HL-60 (cell line): ENCODE measurements around the gene TMEM41A.

Source experiments
- DNase-seq, 2 experiments: peaks; one replicate each; pipeline ENCODE4 v3.0.0-alpha.2; 2010 to 2020; ENCODE audit warnings: low read depth in 1 of 2, low spot score in 1 of 2
- H3K27ac ChIP-seq: fragments of 250-450 bp; sonication (Bioruptor Pico); replicated peaks from 2 replicates; pipeline ENCODE4 v1.5.1; 2020; ENCODE audit warnings: mild to moderate bottlenecking, moderate library complexity
- H3K27me3 ChIP-seq: fragments of 250-450 bp; sonication (Bioruptor Pico); 2 replicates; pipeline ENCODE4 v1.5.1; 2021; ENCODE audit warnings: mild to moderate bottlenecking, moderate library complexity; ENCODE audit not compliant: insufficient read depth, poor library complexity, severe bottlenecking
- H3K4me3 ChIP-seq: replicated peaks from 2 replicates; pipeline ENCODE4 v1.5.1; 2011; ENCODE audit warnings: mild to moderate bottlenecking, control low read depth, low read length; ENCODE audit not compliant: insufficient read depth
- GABPA ChIP-seq: IDR thresholded peaks from 2 replicates; pipeline ENCODE4 v1.6.1; 2012; ENCODE audit warnings: low read depth
- POLR2AphosphoS5 ChIP-seq: IDR thresholded peaks from 2 replicates; pipeline ENCODE4 v1.6.1; 2012; ENCODE audit warnings: low read depth
- SPI1 ChIP-seq: IDR thresholded peaks from 2 replicates; pipeline ENCODE4 v1.6.1; 2012; ENCODE audit warnings: low read depth, mild to moderate bottlenecking, borderline replicate concordance
- TF ChIP-seq, protein P1 (sequence below): IDR thresholded peaks from one replicate; pipeline ENCODE4 v1.5.1; 2011; ENCODE audit warnings: low read length, control low read depth, inconsistent platforms; ENCODE audit not compliant: insufficient read depth
- TF ChIP-seq, protein P2 (sequence below): IDR thresholded peaks from 2 replicates; pipeline ENCODE4 v1.6.1; 2012; ENCODE audit warnings: low read depth; ENCODE audit not compliant: insufficient replicate concordance

The TMEM41A gene

GRCh38 chr3:185537369-185537970 lies 38.6 kb upstream of the TMEM41A start:
- H3K27me3 ChIP-seq: no peaks in the 10 kb centered on the region
- TF ChIP-seq, protein P1, sequence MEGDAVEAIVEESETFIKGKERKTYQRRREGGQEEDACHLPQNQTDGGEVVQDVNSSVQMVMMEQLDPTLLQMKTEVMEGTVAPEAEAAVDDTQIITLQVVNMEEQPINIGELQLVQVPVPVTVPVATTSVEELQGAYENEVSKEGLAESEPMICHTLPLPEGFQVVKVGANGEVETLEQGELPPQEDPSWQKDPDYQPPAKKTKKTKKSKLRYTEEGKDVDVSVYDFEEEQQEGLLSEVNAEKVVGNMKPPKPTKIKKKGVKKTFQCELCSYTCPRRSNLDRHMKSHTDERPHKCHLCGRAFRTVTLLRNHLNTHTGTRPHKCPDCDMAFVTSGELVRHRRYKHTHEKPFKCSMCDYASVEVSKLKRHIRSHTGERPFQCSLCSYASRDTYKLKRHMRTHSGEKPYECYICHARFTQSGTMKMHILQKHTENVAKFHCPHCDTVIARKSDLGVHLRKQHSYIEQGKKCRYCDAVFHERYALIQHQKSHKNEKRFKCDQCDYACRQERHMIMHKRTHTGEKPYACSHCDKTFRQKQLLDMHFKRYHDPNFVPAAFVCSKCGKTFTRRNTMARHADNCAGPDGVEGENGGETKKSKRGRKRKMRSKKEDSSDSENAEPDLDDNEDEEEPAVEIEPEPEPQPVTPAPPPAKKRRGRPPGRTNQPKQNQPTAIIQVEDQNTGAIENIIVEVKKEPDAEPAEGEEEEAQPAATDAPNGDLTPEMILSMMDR: no peak
- TF ChIP-seq POLR2AphosphoS5: peak; percentile 53
- TF ChIP-seq GABPA: no peak
- TF ChIP-seq, protein P2, sequence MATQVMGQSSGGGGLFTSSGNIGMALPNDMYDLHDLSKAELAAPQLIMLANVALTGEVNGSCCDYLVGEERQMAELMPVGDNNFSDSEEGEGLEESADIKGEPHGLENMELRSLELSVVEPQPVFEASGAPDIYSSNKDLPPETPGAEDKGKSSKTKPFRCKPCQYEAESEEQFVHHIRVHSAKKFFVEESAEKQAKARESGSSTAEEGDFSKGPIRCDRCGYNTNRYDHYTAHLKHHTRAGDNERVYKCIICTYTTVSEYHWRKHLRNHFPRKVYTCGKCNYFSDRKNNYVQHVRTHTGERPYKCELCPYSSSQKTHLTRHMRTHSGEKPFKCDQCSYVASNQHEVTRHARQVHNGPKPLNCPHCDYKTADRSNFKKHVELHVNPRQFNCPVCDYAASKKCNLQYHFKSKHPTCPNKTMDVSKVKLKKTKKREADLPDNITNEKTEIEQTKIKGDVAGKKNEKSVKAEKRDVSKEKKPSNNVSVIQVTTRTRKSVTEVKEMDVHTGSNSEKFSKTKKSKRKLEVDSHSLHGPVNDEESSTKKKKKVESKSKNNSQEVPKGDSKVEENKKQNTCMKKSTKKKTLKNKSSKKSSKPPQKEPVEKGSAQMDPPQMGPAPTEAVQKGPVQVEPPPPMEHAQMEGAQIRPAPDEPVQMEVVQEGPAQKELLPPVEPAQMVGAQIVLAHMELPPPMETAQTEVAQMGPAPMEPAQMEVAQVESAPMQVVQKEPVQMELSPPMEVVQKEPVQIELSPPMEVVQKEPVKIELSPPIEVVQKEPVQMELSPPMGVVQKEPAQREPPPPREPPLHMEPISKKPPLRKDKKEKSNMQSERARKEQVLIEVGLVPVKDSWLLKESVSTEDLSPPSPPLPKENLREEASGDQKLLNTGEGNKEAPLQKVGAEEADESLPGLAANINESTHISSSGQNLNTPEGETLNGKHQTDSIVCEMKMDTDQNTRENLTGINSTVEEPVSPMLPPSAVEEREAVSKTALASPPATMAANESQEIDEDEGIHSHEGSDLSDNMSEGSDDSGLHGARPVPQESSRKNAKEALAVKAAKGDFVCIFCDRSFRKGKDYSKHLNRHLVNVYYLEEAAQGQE: no peak
- TF ChIP-seq SPI1: peak; percentile 71
- DNase-seq: peak; percentile 94 to 97
- peak overlapping the region; percentile 44 for H3K27ac ChIP-seq
- no peak overlapping the region for H3K4me3 ChIP-seq

DNA sequence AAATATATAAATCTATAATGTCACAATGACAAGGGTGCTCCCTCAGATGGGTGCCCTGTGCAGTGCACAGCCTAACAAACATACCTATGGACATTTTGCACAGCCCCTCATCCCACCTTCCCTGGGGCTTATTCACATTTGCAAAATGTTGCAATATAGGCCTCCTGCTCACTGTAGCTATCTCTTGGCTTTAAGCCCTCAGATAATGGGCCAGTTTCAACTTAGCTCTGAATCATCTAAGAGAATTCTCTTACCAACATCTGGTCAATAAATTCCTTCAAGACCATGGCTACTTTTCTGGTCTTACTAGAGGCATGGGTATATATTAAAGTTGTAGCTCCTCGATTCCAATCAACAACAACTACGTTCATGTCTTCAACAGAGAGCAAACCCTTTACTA lies 35.7 kb upstream of the TMEM41A start:
- TF ChIP-seq GABPA (no peak), POLR2AphosphoS5 (no peak), SPI1 (no peak)
- TF ChIP-seq, protein P1: no peak
- TF ChIP-seq, protein P2: no peak
- Histone ChIP-seq H3K27me3 (no peaks in the 10 kb centered on the region), H3K4me3 (no peak overlapping the region), H3K27ac (no peak overlapping the region)
- DNase-seq: no peak

GRCh38 chr3:185532901-185533300 lies 34.1 kb upstream of the TMEM41A start:
- Histone ChIP-seq H3K4me3 (no peak overlapping the region), H3K27ac (no peak overlapping the region), H3K27me3 (no peaks in the 10 kb centered on the region)
- no peak for DNase-seq
- TF ChIP-seq SPI1: no peak
- TF ChIP-seq, protein P1: no peak
- TF ChIP-seq POLR2AphosphoS5: no peak
- TF ChIP-seq, protein P2: no peak
- TF ChIP-seq GABPA: no peak
